Measurements from ENCODE around the gene TPM4. TPM values are rescaled to one million over a fixed set of nuclear protein-coding genes. Genes with fewer than 3 reads are reported as not detected.

TPM4 gene
- total RNA-seq, 1 donor from 2014 or later = 357 TPM

- H3K27me3 Mint-ChIP-seq (ENCODE audit: low read depth) = peaks cover 33% of the 10 kb centered on the region
- H3K4me3 Mint-ChIP-seq = no peak overlapping the region
- H3K27ac Mint-ChIP-seq (ENCODE audit: unreplicated experiment) = no peak overlapping the region
- peaks cover 13% of the 10 kb centered on the region for H3K4me1 Mint-ChIP-seq
- no peaks in the 10 kb centered on the region for H3K9me3 Mint-ChIP-seq
- TF ChIP-seq CTCF (conservative IDR thresholded peaks at IDR 0.05) = no peak
- no peaks in the 10 kb centered on the region for H3K36me3 Mint-ChIP-seq (ENCODE audit: low read depth)
- no peak for DNase-seq (ENCODE audit: low read depth, low spot score)
These were observed 34.3 kb upstream of the TPM4 start for GRCh38 chr19:16041991-16042386.

- Mint-ChIP-seq H3K27me3 (ENCODE audit: low read depth) (peaks cover 36% of the 10 kb centered on the region), H3K4me3 (no peak overlapping the region), H3K9me3 (no peaks in the 10 kb centered on the region)
These were observed 33.7 kb upstream of the TPM4 start for GRCh38 chr19:16042533-16043085.

GRCh38 chr19:16043156-16043757 is 33.0 kb upstream of the TPM4 start:
- Mint-ChIP-seq H3K4me3 (no peak overlapping the region), H3K4me1 (peaks cover 13% of the 10 kb centered on the region), H3K9me3 (no peaks in the 10 kb centered on the region), H3K27ac (ENCODE audit: unreplicated experiment) (no peak overlapping the region), H3K27me3 (ENCODE audit: low read depth) (peaks cover 35% of the 10 kb centered on the region), H3K36me3 (ENCODE audit: low read depth) (no peaks in the 10 kb centered on the region)
- TF ChIP-seq CTCF (conservative IDR thresholded peaks at IDR 0.05) = no peak
- DNase-seq (ENCODE audit: low read depth, low spot score) = no peak

More at GRCh38 chr19:16042533-16043085, 33.7 kb upstream of the TPM4 start:
- H3K4me1 Mint-ChIP-seq = peaks cover 13% of the 10 kb centered on the region
- DNase-seq (ENCODE audit: low read depth, low spot score) = no peak
- no peak for TF ChIP-seq CTCF (conservative IDR thresholded peaks at IDR 0.05)
- no peak overlapping the region for H3K27ac Mint-ChIP-seq (ENCODE audit: unreplicated experiment)
- H3K36me3 Mint-ChIP-seq (ENCODE audit: low read depth) = no peaks in the 10 kb centered on the region

- H3K36me3 Mint-ChIP-seq (ENCODE audit: low read depth) = no peaks in the 10 kb centered on the region
- no peak overlapping the region for H3K4me3 Mint-ChIP-seq
- no peaks in the 10 kb centered on the region for H3K9me3 Mint-ChIP-seq
- peaks cover 13% of the 10 kb centered on the region for H3K4me1 Mint-ChIP-seq
- DNase-seq (ENCODE audit: low read depth, low spot score) = no peak
- H3K27me3 Mint-ChIP-seq (ENCODE audit: low read depth) = peaks cover 43% of the 10 kb centered on the region
- TF ChIP-seq CTCF (conservative IDR thresholded peaks at IDR 0.05) = no peak
- H3K27ac Mint-ChIP-seq (ENCODE audit: unreplicated experiment) = no peak overlapping the region
These were observed 31.5 kb upstream of the TPM4 start for GRCh38 chr19:16044746-16045145.

- Mint-ChIP-seq H3K27ac (ENCODE audit: unreplicated experiment) (no peak overlapping the region), H3K27me3 (ENCODE audit: low read depth) (peaks cover 46% of the 10 kb centered on the region), H3K9me3 (no peaks in the 10 kb centered on the region), H3K4me1 (peaks cover 12% of the 10 kb centered on the region), H3K4me3 (no peak overlapping the region), H3K36me3 (ENCODE audit: low read depth) (no peaks in the 10 kb centered on the region)
- no peak for TF ChIP-seq CTCF (conservative IDR thresholded peaks at IDR 0.05)
- DNase-seq (ENCODE audit: low read depth, low spot score) = no peak
These were observed 31.1 kb upstream of the TPM4 start for GRCh38 chr19:16045171-16045570.

All from neural crest cell (in vitro differentiated cells).